ENCODE results near the gene PLCG2.
"Not testable (repeated sequence)": the region's sequence is repeated elsewhere in the genome, so short reads cannot be mapped to it uniquely, and the experiment has no call there.

The PLCG2 gene

GRCh38 chr16:82009789-82010188, 230.7 kb downstream of the PLCG2 start:
- DNase-seq = not testable (repeated sequence)

GRCh38 chr16:82010649-82011048, 231.6 kb downstream of the PLCG2 start:
- no peak for DNase-seq

- peak; percentile 74 to 77 for DNase-seq
Measured at GRCh38 chr16:82011199-82011641, 232.1 kb downstream of the PLCG2 start, which contains the start of gene SDR42E1. Gene SDR42E1 (minus strand): TSS chr16:82011470. CDS start chr16:82000858, 10,612 bp downstream.

Data from CD4-positive, alpha-beta T cell treated with Interferon alpha-2 for 1 hour (primary cell).